M059J (cell line): ENCODE measurements around the gene MAP3K2. TPM values are rescaled to one million over a fixed set of nuclear protein-coding genes. Genes with fewer than 3 reads are reported as not detected.
A peak's percentile ranks its signal among the peaks of the same experiment; 100 is the strongest.
"Not testable (repeated sequence)": the region's sequence is repeated elsewhere in the genome, so short reads cannot be mapped to it uniquely, and the experiment has no call there.

ENCODE experiments used
- DNase-seq: peaks from one replicate; pipeline ENCODE4 v3.0.0-alpha.2; 2012; ENCODE audit warnings: low read depth
- total RNA-seq: library from RNA; depleted of rRNA; stranded (reverse); fragments of >200 nt; shearing (Covaris generic); gene quantifications from 2 replicates; pipeline ENCODE4 v1.2.3, GENCODE V29; 2014

Gene MAP3K2
- total RNA-seq, 1 experiment from 2014 or later, result 28.8 TPM

GRCh38 chr2:127421116-127421800 lies 33.5 kb upstream of the MAP3K2 start:
- no peak for DNase-seq

GRCh38 chr2:127420039-127420864 lies 32.5 kb upstream of the MAP3K2 start:
- no peak for DNase-seq

- DNase-seq, result no peak
Observed at GRCh38 chr2:127419448-127420038, 31.8 kb upstream of the MAP3K2 start.

- no peak for DNase-seq
Observed at GRCh38 chr2:127419112-127419430, 31.3 kb upstream of the MAP3K2 start.

GRCh38 chr2:127418300-127419111 lies 30.7 kb upstream of the MAP3K2 start, which contains the start of gene PROC:
TSS of gene PROC (plus strand) at chr2:127418427. CDS start at chr2:127419943, 1,516 bp downstream.
- DNase-seq, result no peak

GRCh38 chr2:127417406-127417805 lies 29.6 kb upstream of the MAP3K2 start:
- no peak for DNase-seq

- DNase-seq, result no peak
Observed at GRCh38 chr2:127416506-127417001, 28.8 kb upstream of the MAP3K2 start.

GRCh38 chr2:127415593-127416505 lies 28.1 kb upstream of the MAP3K2 start:
- DNase-seq, result peak; percentile 54

- DNase-seq, result no peak
Observed at GRCh38 chr2:127414638-127415592, 27.1 kb upstream of the MAP3K2 start.

GRCh38 chr2:127413782-127414637 lies 26.2 kb upstream of the MAP3K2 start:
- DNase-seq, result peak; percentile 61

- no peak for DNase-seq
Observed at GRCh38 chr2:127413200-127413599, 25.4 kb upstream of the MAP3K2 start.

- DNase-seq, result no peak
Observed at GRCh38 chr2:127411653-127412369, 24.0 kb upstream of the MAP3K2 start.

- DNase-seq, result peak; percentile 85
Observed at GRCh38 chr2:127410871-127411652, 23.3 kb upstream of the MAP3K2 start.

- not testable (repeated sequence) for DNase-seq
Observed at GRCh38 chr2:127409716-127410115, 21.9 kb upstream of the MAP3K2 start.

- no peak for DNase-seq
Observed at GRCh38 chr2:127408807-127409099, 21.0 kb upstream of the MAP3K2 start.

GRCh38 chr2:127408004-127408806 lies 20.4 kb upstream of the MAP3K2 start:
- peak; percentile 84 for DNase-seq
